ENCODE results near the gene SOWAHB.

GRCh38 chr4:76866641-76867040 lies 31.3 kb downstream of the SOWAHB start:
- TF ChIP-seq, protein P1, sequence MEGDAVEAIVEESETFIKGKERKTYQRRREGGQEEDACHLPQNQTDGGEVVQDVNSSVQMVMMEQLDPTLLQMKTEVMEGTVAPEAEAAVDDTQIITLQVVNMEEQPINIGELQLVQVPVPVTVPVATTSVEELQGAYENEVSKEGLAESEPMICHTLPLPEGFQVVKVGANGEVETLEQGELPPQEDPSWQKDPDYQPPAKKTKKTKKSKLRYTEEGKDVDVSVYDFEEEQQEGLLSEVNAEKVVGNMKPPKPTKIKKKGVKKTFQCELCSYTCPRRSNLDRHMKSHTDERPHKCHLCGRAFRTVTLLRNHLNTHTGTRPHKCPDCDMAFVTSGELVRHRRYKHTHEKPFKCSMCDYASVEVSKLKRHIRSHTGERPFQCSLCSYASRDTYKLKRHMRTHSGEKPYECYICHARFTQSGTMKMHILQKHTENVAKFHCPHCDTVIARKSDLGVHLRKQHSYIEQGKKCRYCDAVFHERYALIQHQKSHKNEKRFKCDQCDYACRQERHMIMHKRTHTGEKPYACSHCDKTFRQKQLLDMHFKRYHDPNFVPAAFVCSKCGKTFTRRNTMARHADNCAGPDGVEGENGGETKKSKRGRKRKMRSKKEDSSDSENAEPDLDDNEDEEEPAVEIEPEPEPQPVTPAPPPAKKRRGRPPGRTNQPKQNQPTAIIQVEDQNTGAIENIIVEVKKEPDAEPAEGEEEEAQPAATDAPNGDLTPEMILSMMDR (IDR thresholded peaks at IDR 0.05): no peak
- TF ChIP-seq POLR2A (IDR thresholded peaks at IDR 0.05) (no peak), EP300 (IDR thresholded peaks at IDR 0.05) (no peak), POLR2AphosphoS5 (IDR thresholded peaks at IDR 0.05) (no peak)

Data from upper lobe of left lung (tissue), 4 donors.